Adrenal gland (tissue), 12 donors: ENCODE measurements around the gene ST6GALNAC6. TPM values are rescaled to one million over a fixed set of nuclear protein-coding genes. Genes with fewer than 3 reads are reported as not detected.
A peak's percentile ranks its signal among the peaks of the same experiment; 100 is the strongest.

Source experiments
- DNase-seq, 7 donors: peaks; one replicate each; pipeline ENCODE4 v3.0.0-alpha.2; 2019 to 2020
- H3K27ac ChIP-seq, 5 donors: fragments of 200-600 bp; sonication (generic) in 4 of 5; 1 replicate in 3 of 5; 2 replicates in 2 of 5; pipeline versions ENCODE4 v1.5.1 to v1.8.0; 2016 to 2020; ENCODE audit warnings: mild to moderate bottlenecking in 1 of 5
- H3K27me3 ChIP-seq: fragments of 200-600 bp; 2 replicates; pipeline ENCODE4 v1.8.0; 2021
- H3K36me3 ChIP-seq, 2 donors: fragments of 200-600 bp; replicated peaks in 1 of 2; 1 replicate in 1 of 2; 2 replicates in 1 of 2; pipeline versions ENCODE4 v1.5.1 to v1.8.0; 2018 to 2022
- H3K4me1 ChIP-seq, 2 donors: fragments of 200-600 bp; replicated peaks in 1 of 2; 1 replicate in 1 of 2; 2 replicates in 1 of 2; pipeline versions ENCODE4 v1.5.1 to v1.8.0; 2018 to 2021
- H3K4me3 ChIP-seq, 4 donors: fragments of 200-600 bp; sonication (generic) in 3 of 4; one replicate each; pipeline ENCODE4 v1.5.1; 2016 to 2018
- H3K9me3 ChIP-seq, 3 donors: fragments of 200-600 bp; sonication (generic) in 1 of 3; replicated peaks in 1 of 3; 1 replicate in 2 of 3; 2 replicates in 1 of 3; pipeline versions ENCODE4 v1.5.1 to v1.8.0; 2016 to 2021
- CTCF ChIP-seq, 6 experiments: fragments of 450-650 bp in 4 of 6; fragments of 200-600 bp in 2 of 6; sonication (generic) in 1 of 6; IDR thresholded peaks; 1 replicate in 5 of 6; 2 replicates in 1 of 6; pipeline versions ENCODE4 v1.5.1 to v1.8.0; 2016 to 2021; ENCODE audit warnings: antibody characterized with exemption in 6 of 6, mild to moderate bottlenecking in 2 of 6, moderate library complexity in 1 of 6
- POLR2A ChIP-seq, 2 donors: fragments of 450-650 bp; IDR thresholded peaks; one replicate each; pipeline ENCODE4 v1.6.1; 2017; ENCODE audit warnings: antibody characterized with exemption in 2 of 2, mild to moderate bottlenecking in 2 of 2, moderate library complexity in 1 of 2
- WGBS, 4 donors: extraction: QIAGEN DNeasy Blood & Tissue Kit in 2 of 4; methylation state at CpG; one replicate each; pipeline versions ENCODE4 v1.1.5 to v1.1.7; 2013 to 2017; 5-methylcytosine and 5-hydroxymethylcytosine counted together
- intact Hi-C, 2 donors: fragments of 100-400 bp; cut with DNase I; formaldehyde crosslinking; loops; one replicate each; pipeline versions ENCODE4 v1.14.1 to v1.15.0; 2022 to 2023
- polyA plus RNA-seq, 3 donors: library from polyadenylated mRNA; stranded (reverse); fragments of 200-250 nt in 2 of 3; fragments of 350-450 nt in 1 of 3; fragmentation: Illumina TruSeq in 1 of 3; extraction: RNeasy Lipid Tissue Mini Kit (QIAGEN cat#74804) in 1 of 3; gene quantifications; one replicate each; pipeline ENCODE4 v1.2.3, GENCODE V29; 2013 to 2014
- total RNA-seq, 9 donors: library from RNA; depleted of rRNA in 4 of 9; stranded (reverse); fragments of >200 nt in 4 of 9; fragments of 120-200 nt in 1 of 9; fragmentation: NEBNext Ultra II Directional in 1 of 9; extraction: Animal tissue kit (Norgen Biotek cat#: 25700) in 1 of 9; gene quantifications; one replicate each; pipeline versions ENCODE4 v1.1.0 to v1.2.4, GENCODE V29; 2013 to 2023
- donor health status: healthy with polysubstance abuse.
- donor health status: Bipolar disorder and iron deficiency.
- donor health status: DM: yes; HTN: yes; CAD: no.
- donor health status: DM: no; HTN: no; CAD: no.
- donor health status: DM: no; HTN: no; CAD: no.
- donor health status: DM: yes; HTN: yes; CAD: no.

The ST6GALNAC6 gene
- total and polyA plus RNA-seq, 12 donors: 26.7 to 129 (median 53.2) TPM

GRCh38 chr9:127937388-127938297 is 38.2 kb upstream of the ST6GALNAC6 start, which contains the start of gene DPM2:
TSS of gene DPM2 (minus strand) at chr9:127937854. CDS start at chr9:127937820, 34 bp downstream.
- peak; percentile 80 to 89 (median 82) for DNase-seq
- no peaks in the 10 kb centered on the region for H3K27me3 ChIP-seq
- no peaks in the 10 kb centered on the region for H3K9me3 ChIP-seq
- H3K36me3 ChIP-seq: peaks cover 0 to 11% of the 10 kb centered on the region in 2 donors
- H3K4me3 ChIP-seq: peak within 1 kb of the TSS; percentile 1 to 71 (median 42)
- WGBS, 4 donors: 4 to 6% (median 4%) methylated on average over 27 to 60 of the region's 60 CpGs
- H3K27ac ChIP-seq: peak within 1 kb of the TSS in 4 of 5 donors; percentile 5 to 84 (median 38)
- intact Hi-C loops: no loop called here
- peaks cover 18 to 31% of the 10 kb centered on the region in 2 donors for H3K4me1 ChIP-seq
- TF ChIP-seq POLR2A (IDR thresholded peaks at IDR 0.05): peak in 1 of 2 donors; percentile 24
- no peak for TF ChIP-seq CTCF (IDR thresholded peaks at IDR 0.05)

DNA sequence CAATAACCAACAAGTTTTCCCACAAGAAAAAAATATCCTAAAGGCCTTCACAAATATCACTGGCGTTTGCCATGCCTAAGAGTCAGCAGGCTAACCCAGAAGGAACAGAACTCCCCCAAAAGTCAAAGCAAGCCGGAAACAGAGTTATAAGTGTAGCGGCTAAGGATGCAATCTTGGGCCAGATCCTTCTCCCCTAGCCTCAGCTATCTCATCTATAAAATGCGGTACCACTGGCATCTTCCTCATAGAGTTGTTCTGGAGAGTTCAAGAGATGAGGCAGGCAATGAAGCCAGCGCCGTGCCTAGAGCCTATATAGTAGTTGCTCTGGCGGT is 37.6 kb upstream of the ST6GALNAC6 start:
- H3K27ac ChIP-seq: peak overlapping the region in 1 of 5 donors; percentile 84
- peak overlapping the region in 3 of 4 donors; percentile 27 to 71 (median 57) for H3K4me3 ChIP-seq
- no peak for DNase-seq
- H3K36me3 ChIP-seq: peaks cover 0 to 5% of the 10 kb centered on the region in 2 donors
- intact Hi-C loops: no loop called here
- WGBS, 4 donors: 8 to 15% (median 12%) methylated on average over 3 to 7 of the region's 7 CpGs
- TF ChIP-seq POLR2A (IDR thresholded peaks at IDR 0.05) (no peak), CTCF (IDR thresholded peaks at IDR 0.05) (no peak)
- peaks cover 18 to 25% of the 10 kb centered on the region in 2 donors for H3K4me1 ChIP-seq
- H3K9me3 ChIP-seq: no peaks in the 10 kb centered on the region
- no peaks in the 10 kb centered on the region for H3K27me3 ChIP-seq

DNA sequence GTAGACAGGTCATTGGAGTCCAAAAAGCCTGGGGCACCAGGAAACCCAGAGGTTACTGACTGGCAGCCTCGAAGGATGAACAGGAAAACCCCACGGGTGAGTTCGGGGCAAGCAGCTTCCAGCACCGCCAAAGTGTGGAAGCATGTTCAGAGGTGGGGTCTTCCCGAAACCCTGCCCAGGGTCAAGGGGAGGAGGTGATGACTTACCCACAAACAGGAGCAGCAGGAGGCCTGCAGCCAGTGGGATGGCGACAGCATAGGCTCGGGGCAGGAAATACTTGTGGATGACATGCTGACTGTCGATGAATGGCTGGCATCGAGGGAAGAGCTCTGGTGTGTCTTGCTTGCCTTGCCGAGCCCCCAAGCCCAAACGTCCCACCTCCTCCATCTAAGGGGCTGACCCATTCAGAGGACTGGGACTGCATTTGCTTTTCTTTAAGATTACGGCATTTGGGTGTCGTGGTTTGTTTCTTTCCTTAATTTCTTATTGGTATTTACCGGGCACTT is 37.0 kb upstream of the ST6GALNAC6 start:
- TF ChIP-seq CTCF (IDR thresholded peaks at IDR 0.05): no peak
- no peak for TF ChIP-seq POLR2A (IDR thresholded peaks at IDR 0.05)
- H3K4me3 ChIP-seq: peak overlapping the region in 1 of 4 donors; percentile 71

GRCh38 chr9:127935765-127936221 is 36.4 kb upstream of the ST6GALNAC6 start:
- 76 to 82% (median 76%) methylated on average over 4 of the region's 4 CpGs for WGBS, 4 donors
- H3K4me1 ChIP-seq: peaks cover 23 to 37% of the 10 kb centered on the region in 2 donors
- intact Hi-C loops: no loop called here
- no peak overlapping the region for H3K4me3 ChIP-seq
- TF ChIP-seq POLR2A (IDR thresholded peaks at IDR 0.05) (no peak), CTCF (IDR thresholded peaks at IDR 0.05) (no peak)
- no peaks in the 10 kb centered on the region for H3K9me3 ChIP-seq
- no peaks in the 10 kb centered on the region for H3K36me3 ChIP-seq
- no peak overlapping the region for H3K27ac ChIP-seq
- no peaks in the 10 kb centered on the region for H3K27me3 ChIP-seq
- DNase-seq: no peak

More for the DNA sequence above, 37.0 kb upstream of the ST6GALNAC6 start:
- Histone ChIP-seq H3K9me3 (no peaks in the 10 kb centered on the region), H3K27ac (no peak overlapping the region), H3K4me1 (peaks cover 22 to 31% of the 10 kb centered on the region in 2 donors), H3K27me3 (no peaks in the 10 kb centered on the region), H3K36me3 (no peaks in the 10 kb centered on the region)
- whole genome bisulfite sequencing, 4 donors: 77 to 81% (median 79%) methylated on average over 14 of the region's 14 CpGs
- DNase-seq: no peak
- intact Hi-C loops: no loop called here
